Measurements from ENCODE around the gene VPS41. TPM values are rescaled to one million over a fixed set of nuclear protein-coding genes. Genes with fewer than 3 reads are reported as not detected.

Gene VPS41
- total and polyA plus RNA-seq, 2 of the 13 experiments (the other 11 are each of a cell fraction or from before 2014, with no cell fraction given): 12.1 to 43.4 TPM

GRCh38 chr7:38709123-38709522 lies 199.9 kb downstream of the VPS41 start:
- ATAC-seq: no peak

GRCh38 chr7:38704751-38705150 lies 204.2 kb downstream of the VPS41 start:
- no peaks in the 10 kb centered on the region for H3K36me3 ChIP-seq (replicated peaks in 1 of 2; ENCODE audit: control insufficient read depth in 1 of 2, insufficient read depth in 2 of 2, low read length in 2 of 2)
- H3K4me3 ChIP-seq (replicated peaks in 1 of 3; ENCODE audit: insufficient read depth in 1 of 3, low read depth in 2 of 3, low read length in 3 of 3): no peak overlapping the region
- FAIRE-seq: no peak
- H3K79me2 ChIP-seq (ENCODE audit: insufficient read depth, low read length): no peaks in the 10 kb centered on the region
- CTCF ChIA-PET (ENCODE audit: low intra/inter-chr PET ratio, low total read pairs): no interaction called here
- no peaks in the 10 kb centered on the region for H3K9me3 ChIP-seq (ENCODE audit: low read length)
- H3K27ac ChIP-seq (ENCODE audit: extremely low read length, insufficient read depth, low read length): no peak overlapping the region
- POLR2A ChIA-PET: no interaction called here
- H4K20me1 ChIP-seq (ENCODE audit: insufficient read depth, low read length): no peaks in the 10 kb centered on the region
- H2AFZ ChIP-seq (ENCODE audit: low read length): no peak overlapping the region
- no TSS peak for BruUV-seq (replicated peaks)
- H3K9ac ChIP-seq (ENCODE audit: insufficient read depth, low read depth, low read length): no peak overlapping the region
- no peaks in the 10 kb centered on the region; the same call in 1 of the 2 replicates for H3K4me1 ChIP-seq (ENCODE audit: insufficient read depth, low read length)
- DNase-seq (ENCODE audit: low spot score): no peak
- in situ Hi-C loops (cut with HindIII; ENCODE audit: extremely low pct_ligation_motif_present, low pct_unique_long_range_greater_than_20kb): no loop called here
- H3K27me3 ChIP-seq (ENCODE audit: control insufficient read depth in 1 of 2, insufficient read depth in 2 of 2, low read length in 2 of 2): peaks cover 1 to 4% of the 10 kb centered on the region in 2 experiments; a peak in 3 of 5 replicates
- no peak for ATAC-seq
- intact Hi-C loops (cut with micrococcal nuclease; ENCODE audit: unreplicated experiment): no loop called here
- no peak overlapping the region for H3K4me2 ChIP-seq (ENCODE audit: low read depth, low read length)
- TF ChIP-seq GPBP1L1 (CRISPR knock-in tag; IDR thresholded peaks at IDR 0.05): no peak
- TF ChIP-seq SAFB2 (CRISPR knock-in tag; IDR thresholded peaks at IDR 0.05; ENCODE audit: borderline replicate concordance, low read depth): no peak
- no peak for TF ChIP-seq BRF2 (CRISPR knock-in tag; IDR thresholded peaks at IDR 0.05)
- TF ChIP-seq ARID4A (CRISPR knock-in tag; IDR thresholded peaks at IDR 0.05; ENCODE audit: borderline replicate concordance): no peak
- no peak for TF ChIP-seq GATA4 (IDR thresholded peaks at IDR 0.05; ENCODE audit: borderline replicate concordance, low read depth)
- TF ChIP-seq KMT2A (CRISPR knock-in tag; IDR thresholded peaks at IDR 0.05): no peak
- no peak for TF ChIP-seq ZNF484 (CRISPR knock-in tag; IDR thresholded peaks at IDR 0.05; ENCODE audit: borderline replicate concordance, low read depth)
- no peak for TF ChIP-seq HDAC2 (CRISPR knock-in tag; IDR thresholded peaks at IDR 0.05)
- no peak for TF ChIP-seq MIXL1 (CRISPR knock-in tag; IDR thresholded peaks at IDR 0.05)

More at GRCh38 chr7:38709123-38709522, 199.9 kb downstream of the VPS41 start:
- Histone ChIP-seq H3K36me3 (replicated peaks in 1 of 2; ENCODE audit: control insufficient read depth in 1 of 2, insufficient read depth in 2 of 2, low read length in 2 of 2) (no peaks in the 10 kb centered on the region), H3K27me3 (ENCODE audit: control insufficient read depth in 1 of 2, insufficient read depth in 2 of 2, low read length in 2 of 2) (no peaks in the 10 kb centered on the region), H3K9ac (ENCODE audit: insufficient read depth, low read depth, low read length) (no peak overlapping the region), H3K9me3 (ENCODE audit: low read length) (no peaks in the 10 kb centered on the region), H3K4me3 (replicated peaks in 1 of 3; ENCODE audit: insufficient read depth in 1 of 3, low read depth in 2 of 3, low read length in 3 of 3) (no peak overlapping the region), H3K4me2 (ENCODE audit: low read depth, low read length) (no peak overlapping the region), H2AFZ (ENCODE audit: low read length) (no peak overlapping the region), H3K4me1 (ENCODE audit: insufficient read depth, low read length) (no peaks in the 10 kb centered on the region; the same call in 1 of the 2 replicates), H3K27ac (ENCODE audit: extremely low read length, insufficient read depth, low read length) (no peak overlapping the region), H3K79me2 (ENCODE audit: insufficient read depth, low read length) (no peaks in the 10 kb centered on the region), H4K20me1 (ENCODE audit: insufficient read depth, low read length) (no peaks in the 10 kb centered on the region)
- in situ Hi-C loops (cut with HindIII; ENCODE audit: extremely low pct_ligation_motif_present, low pct_unique_long_range_greater_than_20kb): no loop called here
- no peak for TF ChIP-seq EHMT2 (IDR thresholded peaks at IDR 0.05; ENCODE audit: borderline replicate concordance, low read depth, low read length)
- TF ChIP-seq ZNF367 (CRISPR knock-in tag; IDR thresholded peaks at IDR 0.05; ENCODE audit: borderline replicate concordance): no peak
- 36% methylated on average over 4 of the region's 4 CpGs for WGBS (ENCODE audit: low lambda C conversion rate)
- no TSS peak for BruUV-seq (replicated peaks)
- intact Hi-C loops (cut with micrococcal nuclease; ENCODE audit: unreplicated experiment): no loop called here
- DNase-seq (ENCODE audit: low spot score) (no peak), FAIRE-seq (no peak)
- POLR2A ChIA-PET: no interaction called here
- CTCF ChIA-PET (ENCODE audit: low intra/inter-chr PET ratio, low total read pairs): no interaction called here

Measured in HepG2 (cell line).